Body of pancreas (tissue), 4 donors: ENCODE data around the gene HPF1.

Experiments
- CTCF ChIP-seq, 7 experiments: fragments of 450-650 bp in 4 of 7; fragments of 200-600 bp in 3 of 7; sonication (generic) in 3 of 7; IDR thresholded peaks; one replicate each; pipeline ENCODE4 v1.5.1; 2016 to 2019; ENCODE audit warnings: antibody characterized with exemption in 7 of 7
- POLR2A ChIP-seq, 3 donors: fragments of 450-650 bp; IDR thresholded peaks; one replicate each; pipeline ENCODE4 v1.6.1; 2016; ENCODE audit warnings: antibody characterized with exemption in 3 of 3, mild to moderate bottlenecking in 2 of 3

- TF ChIP-seq CTCF (IDR thresholded peaks at IDR 0.05) (no peak), POLR2A (IDR thresholded peaks at IDR 0.05) (no peak)
Measured at GRCh38 chr4:169741569-169741968, 16.2 kb downstream of the HPF1 start.
